Stimulated activated CD4-positive, alpha-beta T cell treated with anti-CD3 and anti-CD28 coated beads, Interleukin-1b, Interleukin-23, amount 100 ng/mL, for 4 hours (primary cell): Measurements from ENCODE around the gene PALLD.

Experiments
- DNase-seq, 2 donors: peaks; one replicate each; pipeline ENCODE4 v3.0.0-alpha.2; 2020; ENCODE audit warnings: low read depth in 2 of 2

Gene PALLD

DNA sequence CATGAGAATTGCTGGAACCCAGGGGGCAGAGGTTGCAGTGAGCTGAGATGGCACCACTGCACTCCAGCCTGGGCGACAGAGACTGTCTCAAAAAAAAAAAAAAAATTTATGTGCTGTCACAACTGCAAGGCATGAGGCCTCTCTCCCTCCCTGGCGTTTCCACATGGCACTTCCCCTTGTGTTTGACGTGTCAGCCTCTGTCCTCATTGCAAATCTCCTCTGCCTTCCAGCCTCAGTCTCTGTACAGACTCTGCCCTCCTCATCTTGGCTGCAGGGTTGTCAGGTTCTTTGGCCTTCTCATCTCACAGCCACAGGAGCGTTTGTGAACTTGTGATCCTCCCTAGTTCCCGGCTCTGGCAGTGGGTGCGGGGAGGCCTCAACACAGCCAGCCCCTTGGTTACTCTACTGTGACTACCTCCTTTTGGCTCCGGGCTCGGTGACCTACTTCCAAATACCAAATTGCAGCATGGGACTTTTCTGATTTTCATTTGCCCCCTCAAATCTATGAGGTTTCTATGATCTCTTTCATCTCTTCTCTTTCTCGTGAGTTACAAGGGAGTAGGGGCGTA lies 263.2 kb downstream of the PALLD start:
- DNase-seq: no peak

DNA sequence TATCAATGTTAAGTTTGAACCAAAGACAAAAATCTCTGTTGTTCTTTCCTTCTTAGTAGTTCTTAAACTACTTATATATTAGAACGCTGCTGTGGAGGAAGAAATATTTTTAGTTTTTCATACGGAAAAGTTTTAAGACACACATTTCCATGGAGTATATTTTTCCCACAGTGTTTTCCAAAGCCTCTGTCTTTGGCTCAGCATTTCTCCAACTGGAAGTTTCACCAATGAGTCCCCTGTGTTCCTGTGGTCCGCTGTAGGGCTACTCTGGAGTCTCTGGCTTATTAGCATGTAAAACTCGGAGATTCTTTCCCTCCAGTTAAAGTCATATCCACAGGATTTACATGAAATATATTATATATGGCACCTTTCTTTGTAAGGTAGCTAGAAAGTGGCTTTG lies 264.2 kb downstream of the PALLD start:
- DNase-seq: no peak

DNA sequence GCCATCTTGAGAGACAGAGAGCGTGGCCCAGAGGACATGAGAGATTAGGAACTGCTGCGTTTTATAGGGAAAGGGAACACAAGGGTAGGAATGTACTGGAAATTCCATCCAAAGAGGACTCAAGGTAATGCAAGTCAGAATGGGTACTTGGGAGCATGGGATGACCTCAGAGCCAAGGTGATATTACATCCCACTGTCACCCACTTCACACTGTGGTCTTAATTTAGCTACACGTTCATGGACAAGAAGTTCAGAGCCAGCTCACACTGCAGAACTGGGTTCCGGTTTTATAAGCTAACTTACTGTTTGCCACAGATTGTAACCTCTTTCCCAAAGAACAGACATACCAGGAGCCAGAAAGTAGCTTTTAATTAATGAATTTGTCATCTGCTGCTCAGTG lies 268.5 kb downstream of the PALLD start:
- no peak for DNase-seq

DNA sequence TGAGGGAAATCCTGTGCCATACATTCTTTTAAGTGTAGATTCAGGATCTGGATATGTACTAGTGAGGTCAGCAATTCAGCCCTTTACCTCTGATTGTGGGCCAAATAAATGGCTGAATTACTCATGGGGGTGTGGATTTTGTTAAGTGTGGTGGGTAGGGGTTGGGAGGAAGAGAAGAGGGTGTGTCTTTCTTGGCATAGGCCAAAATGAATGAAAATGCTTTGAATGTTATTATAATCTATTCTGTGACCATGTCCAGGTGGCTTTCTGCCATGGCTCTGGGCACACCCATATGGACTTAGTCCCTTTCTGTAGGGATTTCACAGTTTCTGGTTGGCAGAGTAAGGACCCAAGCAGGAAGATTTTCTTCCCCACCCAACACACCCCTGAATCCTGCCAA lies 268.9 kb downstream of the PALLD start:
- DNase-seq: no peak

DNA sequence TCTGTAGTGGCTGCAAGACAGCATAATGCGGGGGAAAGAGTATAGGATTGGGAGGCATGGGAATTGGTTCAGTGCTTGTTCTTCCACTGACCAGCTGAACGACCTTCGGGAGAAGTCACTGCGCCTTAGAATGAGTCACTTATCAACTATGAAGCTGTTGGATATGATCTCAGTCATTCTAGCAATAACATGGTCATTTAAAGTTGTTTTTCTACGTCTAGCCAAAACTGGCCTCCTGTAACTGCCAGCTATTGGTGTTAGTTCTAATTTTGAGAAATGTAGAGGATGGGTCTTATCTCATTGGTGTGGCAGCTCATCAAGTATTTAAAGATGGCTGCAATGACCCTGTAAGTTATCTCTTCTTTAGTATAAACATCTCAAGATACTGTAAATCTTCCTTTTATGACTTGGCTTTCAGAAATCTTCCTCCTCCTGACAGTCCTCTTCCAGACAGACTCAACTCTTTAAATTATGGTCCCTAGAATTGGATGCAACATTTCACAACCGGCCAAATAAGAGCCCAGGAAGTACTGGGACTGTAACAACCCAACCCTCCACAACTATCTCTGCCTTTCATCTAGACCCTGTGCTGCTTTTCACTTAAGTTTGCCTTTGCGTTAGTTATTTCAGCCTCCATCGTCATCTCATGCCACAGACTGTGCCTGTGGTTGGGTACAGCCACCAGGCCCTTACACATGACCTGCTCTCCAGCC lies 269.9 kb downstream of the PALLD start:
- no peak for DNase-seq

DNA sequence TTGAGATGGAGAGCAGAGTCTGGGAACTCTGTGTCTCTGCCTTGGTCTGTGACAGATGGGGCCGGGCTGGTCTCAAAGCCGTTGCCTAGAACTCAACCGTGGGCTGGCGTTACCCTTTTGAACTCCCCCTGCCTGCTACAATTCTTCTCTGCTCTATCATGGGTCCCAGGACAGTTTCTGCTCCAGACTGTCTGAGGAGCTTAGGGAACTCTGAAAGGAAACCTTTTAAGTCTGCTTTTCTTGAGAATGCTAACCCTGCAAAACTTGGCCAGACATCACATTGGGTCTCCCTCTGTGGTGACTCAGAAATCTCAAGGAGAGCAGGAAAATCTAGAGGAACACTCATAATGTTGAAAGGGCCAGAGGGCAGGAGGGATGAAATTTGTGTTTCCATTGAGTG lies 272.6 kb downstream of the PALLD start:
- DNase-seq: no peak

DNA sequence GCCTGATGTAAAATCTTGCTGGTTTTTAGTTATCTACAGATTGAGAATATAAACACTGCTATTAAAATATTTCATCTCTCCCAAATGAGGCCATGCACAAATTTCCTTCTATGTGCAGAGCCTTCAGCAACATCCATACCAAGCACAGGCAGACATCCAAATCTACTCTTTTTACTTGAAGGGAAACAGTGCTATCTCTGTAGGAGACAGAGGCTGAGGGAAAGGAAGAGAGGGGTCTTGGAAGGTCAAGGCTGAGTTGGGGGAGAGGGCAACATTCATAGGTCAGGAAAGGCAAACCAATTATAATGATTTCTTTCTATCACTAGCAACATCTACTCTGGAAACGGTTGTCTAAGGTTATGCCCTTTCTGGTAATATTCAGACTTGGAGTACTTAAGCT lies 273.0 kb downstream of the PALLD start:
- no peak for DNase-seq

DNA sequence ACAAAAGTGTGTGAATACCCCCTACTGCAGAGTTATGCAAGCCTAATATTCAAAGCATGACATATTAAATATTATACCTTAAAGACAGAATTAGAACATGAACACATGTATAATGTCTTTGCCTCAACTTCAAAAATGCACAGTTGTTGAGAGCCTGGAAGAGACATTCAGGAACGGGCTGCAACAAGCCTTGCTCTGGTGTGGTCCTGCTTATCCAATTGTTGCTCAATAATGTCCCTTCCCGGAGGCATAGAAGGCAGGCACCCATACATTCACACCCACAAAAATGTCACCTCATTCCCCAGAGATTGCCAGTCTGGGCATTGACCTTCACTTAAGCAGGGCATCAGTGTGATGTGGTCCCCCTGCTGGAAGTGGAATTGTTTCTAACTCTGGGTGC lies 274.4 kb downstream of the PALLD start:
- DNase-seq: no peak

DNA sequence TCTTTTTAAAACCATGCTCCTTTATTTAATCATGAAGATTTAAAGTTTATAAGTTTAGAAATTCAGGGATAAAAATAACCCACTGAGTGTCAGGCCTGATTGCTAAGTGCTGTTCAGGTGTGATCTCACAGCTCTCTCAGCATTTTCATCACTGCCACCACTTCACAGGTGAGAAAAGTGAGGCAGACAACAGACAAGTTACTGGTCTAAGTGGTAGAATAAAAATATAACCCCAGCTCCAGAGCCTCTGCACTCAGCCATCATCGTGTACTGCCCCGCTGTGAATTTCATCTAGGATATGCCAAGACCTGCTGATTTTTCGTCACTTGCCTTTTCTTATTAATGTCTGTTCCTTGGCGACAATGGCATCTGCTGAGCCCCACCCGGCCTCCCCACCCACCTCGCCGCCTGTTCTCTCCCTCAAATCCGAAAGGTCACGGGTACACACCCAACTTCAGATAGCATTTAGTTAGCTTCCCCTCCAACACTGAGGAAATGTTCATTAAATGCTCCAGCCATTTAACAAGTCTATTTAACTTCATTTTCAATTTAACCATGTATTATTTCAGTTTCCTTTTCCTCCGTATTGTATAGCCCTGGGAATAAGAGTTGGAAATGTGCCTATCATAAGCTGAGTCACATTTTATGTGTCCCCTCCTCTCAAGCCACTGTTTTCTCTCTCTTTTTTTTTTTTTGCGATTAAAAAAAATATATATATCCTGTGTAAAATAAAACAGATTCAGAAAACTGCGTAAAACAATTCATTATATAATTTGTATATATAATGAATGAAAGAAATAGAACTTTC lies 276.7 kb downstream of the PALLD start:
- DNase-seq: no peak

DNA sequence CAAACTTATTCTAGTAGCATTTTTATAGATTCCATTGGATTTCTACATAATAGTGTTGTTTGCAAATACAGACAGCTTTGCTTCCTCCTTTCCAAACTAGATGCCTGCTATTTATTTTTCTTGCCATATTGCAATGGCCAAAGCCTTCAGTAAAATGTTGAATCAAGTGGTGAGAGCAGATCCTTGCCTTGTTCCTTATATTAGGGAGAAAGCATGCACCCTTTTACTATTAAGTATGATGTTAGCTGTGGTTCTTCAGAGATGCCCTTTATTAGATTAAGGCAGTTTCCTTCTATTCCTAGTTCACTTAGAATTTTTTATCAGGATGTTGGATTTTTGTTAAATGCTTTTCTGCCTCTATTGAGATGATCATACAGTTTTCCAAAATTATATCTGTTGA lies 279.5 kb downstream of the PALLD start:
- no peak for DNase-seq

DNA sequence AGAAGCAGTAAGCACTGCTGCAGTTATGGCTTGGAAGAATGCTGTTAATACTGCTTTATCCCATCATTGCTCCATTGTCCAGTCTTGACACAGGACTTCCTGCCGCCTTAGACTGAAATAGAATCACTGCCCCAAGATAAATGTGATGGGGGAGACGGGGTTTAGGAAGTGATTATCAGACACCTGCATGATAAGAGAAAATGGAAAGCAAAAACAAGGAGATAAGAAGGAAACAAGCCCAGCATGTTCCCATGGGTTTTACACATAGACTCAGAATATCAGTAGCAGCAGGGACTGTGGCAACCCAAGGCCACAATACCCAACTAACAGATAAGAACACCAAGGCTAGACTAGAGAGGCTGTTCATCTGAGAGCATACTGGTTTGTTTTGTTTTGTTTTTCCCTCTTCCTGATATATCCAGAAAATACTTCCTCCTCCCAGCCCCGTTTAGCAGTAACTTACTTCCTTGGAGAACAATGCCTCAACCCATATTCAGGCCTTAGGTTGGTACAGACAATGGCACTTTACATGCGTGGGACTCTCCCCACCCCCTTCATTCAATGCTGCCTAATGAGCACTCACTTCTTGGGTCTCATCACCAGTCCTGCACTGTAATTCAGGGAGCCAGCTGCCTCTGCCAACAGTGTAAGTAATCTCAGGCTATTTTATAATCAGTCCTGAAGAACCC lies 280.6 kb downstream of the PALLD start:
- DNase-seq: no peak

DNA sequence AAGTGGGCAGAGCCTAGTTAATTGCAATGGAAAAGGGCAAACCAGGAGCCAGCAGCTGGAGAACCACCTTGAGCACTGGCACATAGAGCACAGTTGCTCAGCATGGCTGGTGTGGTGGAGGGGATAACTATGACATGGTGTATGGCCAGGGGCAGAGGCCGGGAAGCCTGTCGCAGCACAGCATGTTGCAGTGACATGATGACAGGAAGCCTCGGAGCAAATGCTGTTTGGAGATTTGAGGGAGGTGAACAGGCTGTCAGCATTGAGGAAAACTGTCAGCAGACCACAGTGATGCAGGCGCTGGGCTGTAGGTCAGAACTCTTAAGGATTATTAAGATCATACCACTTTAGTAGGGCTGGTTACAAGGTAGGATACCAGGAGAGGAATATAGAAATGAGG lies 284.5 kb downstream of the PALLD start:
- DNase-seq: no peak

DNA sequence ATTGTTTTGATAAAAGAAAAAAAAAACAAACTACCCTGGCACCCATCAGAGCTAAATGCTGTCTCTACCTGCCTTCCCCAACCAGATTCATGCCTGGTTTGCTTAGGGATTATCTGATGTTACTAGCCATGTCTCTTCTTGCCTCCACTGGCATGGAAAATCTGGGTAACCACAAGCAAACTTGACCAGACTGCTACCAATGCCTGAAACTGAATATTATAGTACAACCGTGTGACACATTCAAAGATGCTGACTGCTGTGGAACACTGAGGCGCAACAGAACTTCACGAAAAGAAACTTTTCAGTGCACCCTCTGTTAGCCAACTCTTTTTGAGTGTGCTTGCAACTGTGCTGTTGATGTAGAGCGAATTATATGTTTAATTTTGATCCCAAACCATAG lies 285.1 kb downstream of the PALLD start:
- no peak for DNase-seq

DNA sequence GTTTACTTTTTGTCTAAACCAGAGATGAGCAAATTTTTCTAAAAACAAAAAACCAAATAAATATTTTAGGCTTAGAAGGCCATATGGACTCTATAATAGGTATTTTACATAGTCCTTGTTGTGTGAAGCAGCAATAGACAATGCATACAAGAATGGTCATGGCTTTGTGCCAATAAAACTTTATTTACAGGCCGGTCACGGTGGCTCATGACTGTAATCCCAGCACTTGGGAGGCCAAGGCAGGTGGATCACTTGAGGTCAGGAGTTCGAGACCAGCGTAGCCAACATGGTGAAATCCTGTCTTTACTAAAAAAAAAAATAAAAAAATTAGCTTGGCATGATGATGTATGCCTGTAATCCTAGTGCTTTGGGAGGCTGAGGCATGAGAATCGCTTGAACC lies 285.6 kb downstream of the PALLD start:
- DNase-seq: no peak

DNA sequence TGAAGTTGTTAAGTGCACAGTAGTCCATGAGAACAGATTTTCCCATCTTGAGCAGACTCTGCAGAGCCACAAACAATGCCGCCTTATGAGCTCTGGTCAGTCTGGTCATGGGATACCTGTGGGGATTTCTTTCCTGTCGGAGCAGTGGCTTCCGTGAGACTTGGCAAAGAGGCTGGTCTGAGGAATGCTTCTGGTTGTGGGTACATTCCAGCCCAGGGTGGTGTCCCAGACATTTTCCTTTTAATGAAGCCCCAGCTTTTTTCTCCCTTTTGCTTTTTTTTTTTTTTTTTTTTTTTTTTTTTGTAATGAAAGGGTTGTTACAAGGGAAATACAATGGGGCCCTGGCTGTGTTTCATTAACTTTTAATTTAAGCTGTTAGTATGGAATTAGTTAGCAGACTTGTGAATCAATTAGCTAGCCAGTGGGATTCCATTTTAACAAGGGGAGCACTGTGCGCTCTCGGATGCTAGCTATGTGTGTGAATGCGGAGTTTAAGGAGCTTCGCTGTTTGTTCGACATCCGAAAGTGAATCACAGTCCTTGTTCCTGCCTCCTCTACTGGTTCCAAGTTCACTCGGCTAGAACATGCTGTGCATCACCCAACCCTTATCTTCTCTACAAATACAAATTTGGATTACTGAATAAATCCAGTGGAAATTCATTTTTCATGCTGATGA lies 288.1 kb downstream of the PALLD start:
- DNase-seq: no peak

DNA sequence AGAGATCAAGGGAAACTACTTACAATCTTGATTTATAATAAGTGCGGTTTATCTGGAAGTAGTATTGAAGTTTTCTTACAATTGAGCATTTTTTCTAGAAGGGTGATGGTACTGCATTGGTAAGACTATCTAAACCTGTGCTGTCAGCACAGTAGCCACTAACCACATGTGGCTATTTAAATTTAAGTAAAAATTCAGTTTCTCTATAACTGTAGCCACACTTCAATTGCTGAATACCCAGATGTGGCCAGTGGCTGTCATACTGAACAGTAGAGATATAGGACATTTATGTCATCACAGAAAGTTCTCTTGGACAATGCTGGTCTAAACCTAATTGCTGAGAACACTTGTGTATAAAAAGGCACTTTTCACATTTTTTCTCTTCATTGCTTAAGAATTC lies 290.5 kb downstream of the PALLD start:
- no peak for DNase-seq

DNA sequence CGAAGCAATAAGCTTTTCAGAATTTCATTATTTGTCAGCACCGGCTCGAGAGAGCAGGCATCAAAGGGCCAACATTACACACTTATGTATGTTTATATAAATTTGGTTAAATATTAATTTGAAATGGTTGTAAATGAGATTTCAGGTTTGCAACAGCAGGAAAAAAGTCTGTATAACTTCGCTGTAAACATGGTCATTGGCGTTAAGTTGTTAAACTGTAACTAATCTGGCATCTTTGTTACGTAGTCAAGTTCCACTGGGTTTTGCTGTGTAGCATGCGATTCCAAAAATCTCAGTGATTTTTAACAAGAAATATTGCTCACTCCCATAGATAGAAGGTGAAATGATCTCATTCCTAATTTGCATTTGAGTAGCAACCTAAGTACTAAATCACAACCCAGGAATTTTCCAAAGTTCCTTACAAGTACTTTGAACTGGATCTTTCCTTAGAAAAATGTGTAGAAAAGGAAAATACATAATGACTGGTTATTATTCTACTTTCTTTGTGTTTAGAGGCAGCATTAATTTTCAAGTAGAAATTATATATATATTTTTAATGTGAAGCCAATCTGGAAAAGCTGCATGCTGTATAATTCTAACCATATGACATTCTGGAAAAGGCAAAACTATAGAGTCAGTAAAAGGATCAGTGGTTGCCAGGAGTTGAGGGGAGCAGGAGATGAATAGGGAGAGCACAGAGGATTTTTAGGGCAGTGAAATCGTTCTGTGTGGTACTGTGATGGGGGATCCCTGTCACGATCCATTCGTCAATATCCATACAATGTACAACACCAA lies 291.1 kb downstream of the PALLD start:
- DNase-seq: no peak

DNA sequence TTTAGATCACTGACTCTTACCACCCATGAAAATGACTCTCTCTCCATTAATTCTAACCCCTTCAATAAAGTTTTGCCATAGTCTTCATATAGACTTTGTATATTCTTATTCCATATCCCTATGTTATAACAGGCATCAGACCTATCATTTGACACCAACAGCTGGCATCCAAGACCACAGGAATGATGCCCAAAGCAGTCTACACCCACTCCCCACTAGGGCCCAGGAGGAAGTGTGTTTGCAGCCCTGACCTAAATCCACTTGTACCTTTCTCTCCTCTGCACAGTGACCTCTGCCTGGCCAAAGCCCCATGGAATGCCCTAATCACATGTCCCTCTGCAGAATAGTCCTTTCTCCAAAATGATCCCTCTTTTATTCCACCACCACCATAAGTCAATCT lies 294.0 kb downstream of the PALLD start:
- no peak for DNase-seq

DNA sequence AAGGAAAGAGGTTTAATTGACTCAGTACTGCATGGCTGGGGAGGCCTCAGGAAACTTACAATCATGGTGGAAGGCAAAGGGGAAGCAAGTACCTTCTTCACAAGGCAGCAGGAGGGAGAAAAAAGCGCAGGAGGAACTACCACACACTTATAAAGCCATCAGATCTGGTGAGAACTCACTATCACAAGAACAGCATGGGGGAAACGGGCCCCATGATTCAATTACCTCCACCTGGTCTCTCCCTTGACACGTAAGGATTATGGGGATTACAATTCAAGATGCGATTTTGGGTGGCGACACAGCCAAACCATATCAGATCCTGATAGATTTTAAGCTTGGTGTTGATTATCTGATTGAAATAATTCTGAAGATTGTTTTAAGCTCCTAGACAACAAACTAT lies 294.5 kb downstream of the PALLD start:
- no peak for DNase-seq

DNA sequence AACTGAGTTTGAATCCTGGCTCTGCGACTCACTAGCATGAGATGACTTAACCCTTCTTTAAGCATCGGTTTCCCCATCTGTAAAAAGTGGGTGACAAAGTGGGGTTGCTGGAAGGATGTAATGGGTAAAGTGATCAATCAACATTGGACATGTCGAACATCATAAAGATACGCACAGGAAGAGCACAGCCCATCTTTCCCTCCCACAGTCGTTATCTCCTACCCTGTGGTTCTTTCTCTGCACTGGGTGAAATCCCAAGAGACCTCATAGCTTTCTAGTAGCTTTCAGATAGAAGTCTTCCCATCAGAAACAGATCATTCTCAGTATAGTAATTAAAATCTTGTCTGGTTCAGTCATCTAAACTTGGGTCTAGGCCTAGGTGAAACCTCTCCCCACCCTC lies 296.7 kb downstream of the PALLD start:
- DNase-seq: no peak

DNA sequence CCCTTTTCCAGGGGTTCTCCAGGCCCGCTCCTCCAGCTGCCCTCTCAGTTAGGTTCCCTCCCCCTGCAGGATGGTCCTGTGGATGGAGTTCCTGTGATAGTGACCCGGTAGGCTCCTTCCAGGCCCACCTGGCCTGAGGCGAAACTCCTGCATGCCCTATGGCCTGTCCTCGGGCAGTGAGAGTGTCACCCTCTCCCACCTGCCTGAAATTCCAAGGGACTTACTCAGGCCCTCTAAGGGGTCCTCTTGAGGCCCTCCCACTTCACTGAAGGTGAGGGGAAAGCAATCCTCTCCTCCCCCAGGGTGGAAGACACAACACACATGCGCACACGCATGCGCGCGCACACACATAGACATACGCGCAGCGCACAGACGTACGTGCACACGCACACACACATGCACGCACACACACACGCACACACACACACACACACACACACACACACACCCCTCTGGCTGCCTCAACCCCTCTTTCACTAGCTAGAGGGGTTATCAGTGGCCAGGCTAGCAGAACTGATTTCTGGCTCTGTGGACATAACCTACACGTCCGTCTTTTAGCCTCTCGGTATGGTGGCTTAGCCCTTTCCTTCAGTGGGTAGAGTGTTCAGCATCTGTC lies 297.3 kb downstream of the PALLD start:
- no peak for DNase-seq
